ENCODE data around the gene LCE2B.

GRCh38 chr1:152657677-152658076, 28.2 kb upstream of the LCE2B start:
- no peak for TF ChIP-seq POLR2A (IDR thresholded peaks at IDR 0.05)
- TF ChIP-seq CTCF (IDR thresholded peaks at IDR 0.05), result no peak
- no peak for TF ChIP-seq EP300 (IDR thresholded peaks at IDR 0.05)
